HepG2 (cell line): ENCODE data around the gene RRP8. TPM values are rescaled to one million over a fixed set of nuclear protein-coding genes. Genes with fewer than 3 reads are reported as not detected.

Experiments
- GTF3A ChIP-seq: sonication (generic); formaldehyde crosslinking; conservative IDR thresholded peaks from 2 replicates; pipeline ENCODE4 v1.4.0; 2020; ENCODE audit warnings: mild to moderate bottlenecking, missing genetic modification reagents
- HCFC1 ChIP-seq: fragments of 150-350 bp; IDR thresholded peaks from 2 replicates; pipeline ENCODE4 v1.6.1; 2014; ENCODE audit warnings: low read depth, low read length
- IRF2 ChIP-seq: IDR thresholded peaks from 2 replicates; pipeline ENCODE4 v1.6.1; 2018; ENCODE audit warnings: missing genetic modification reagents, missing compliant biosample characterization
- JUN ChIP-seq: sonication (generic); formaldehyde crosslinking; IDR thresholded peaks from 2 replicates; pipeline ENCODE4 v1.4.0; 2020; ENCODE audit warnings: mild to moderate bottlenecking, missing genetic modification reagents
- KLF11 ChIP-seq: IDR thresholded peaks from 2 replicates; pipeline ENCODE4 v1.6.1; 2016; ENCODE audit warnings: missing compliant biosample characterization
- NAIF1 ChIP-seq: sonication (generic); formaldehyde crosslinking; IDR thresholded peaks from 2 replicates; pipeline ENCODE4 v1.5.0; 2020; ENCODE audit warnings: mild to moderate bottlenecking, missing genetic modification reagents, borderline replicate concordance
- NCOA2 ChIP-seq: sonication (generic); formaldehyde crosslinking; IDR thresholded peaks from 2 replicates; pipeline ENCODE4 v1.8.0; 2022; ENCODE audit warnings: inconsistent platforms
- SKI ChIP-seq: fragments of 450-650 bp; IDR thresholded peaks from one replicate; pipeline ENCODE4 v1.6.1; 2018; ENCODE audit warnings: mild to moderate bottlenecking; ENCODE audit not compliant: partially characterized antibody
- TAF1 ChIP-seq: sonication (generic); formaldehyde crosslinking; IDR thresholded peaks from 2 replicates; pipeline ENCODE4 v1.4.0; 2020; ENCODE audit warnings: missing genetic modification reagents
- THYN1 ChIP-seq: sonication (generic); formaldehyde crosslinking; IDR thresholded peaks from 2 replicates; pipeline ENCODE4 v1.8.1; 2023; ENCODE audit warnings: low read depth, mild to moderate bottlenecking, moderate library complexity, missing genetic modification reagents, borderline replicate concordance
- ZBTB49 ChIP-seq: sonication (generic); formaldehyde crosslinking; IDR thresholded peaks from 2 replicates; pipeline ENCODE4 v1.4.0; 2020; ENCODE audit warnings: missing genetic modification reagents, borderline replicate concordance
- ZNF234 ChIP-seq: sonication (generic); formaldehyde crosslinking; conservative IDR thresholded peaks from 2 replicates; pipeline ENCODE4 v1.5.1; 2020; ENCODE audit warnings: mild to moderate bottlenecking, missing genetic modification reagents
- ZNF30 ChIP-seq: sonication (generic); formaldehyde crosslinking; IDR thresholded peaks from 2 replicates; pipeline ENCODE4 v1.5.0; 2020; ENCODE audit warnings: mild to moderate bottlenecking, missing genetic modification reagents
- polyA plus RNA-seq, 8 experiments: library from polyadenylated mRNA; depleted of rRNA in 3 of 8; stranded (reverse) in 7 of 8; unstranded in 1 of 8; fragments of >200 nt; fragmentation: Illumina TruSeq in 4 of 8; extraction: Trizol in 4 of 8; gene quantifications; 2 replicates each; pipeline versions ENCODE4 v1.2.1 to v1.2.3, GENCODE V29; 2011 to 2016; ENCODE audit warnings: low read depth in 4 of 8, missing spikeins in 1 of 8, mixed read lengths in 1 of 8; ENCODE audit not compliant: insufficient read depth in 1 of 8
- total RNA-seq, 5 experiments: library from RNA; depleted of rRNA; stranded (reverse); fragments of >200 nt; fragmentation: Illumina TruSeq; extraction: Trizol; gene quantifications; 2 replicates each; pipeline ENCODE4 v1.2.3, GENCODE V29; 2016; ENCODE audit warnings: low read depth in 1 of 5
- TF ChIP-seq, protein P1 (sequence below): sonication (generic); formaldehyde crosslinking; IDR thresholded peaks from 2 replicates; pipeline ENCODE4 v1.4.0; 2020; ENCODE audit warnings: low read depth, mild to moderate bottlenecking, missing genetic modification reagents
- TF ChIP-seq, protein P2 (sequence below): conservative IDR thresholded peaks from 2 replicates; pipeline ENCODE4 v1.6.1; 2018; ENCODE audit warnings: missing genetic modification reagents
- TF ChIP-seq, protein P3 (sequence below): sonication (generic); formaldehyde crosslinking; IDR thresholded peaks from 2 replicates; pipeline ENCODE4 v1.4.0; 2020; ENCODE audit warnings: mild to moderate bottlenecking, missing genetic modification reagents
- TF ChIP-seq, protein P4 (sequence below): IDR thresholded peaks from 2 replicates; pipeline ENCODE4 v1.6.1; 2016; ENCODE audit warnings: missing compliant biosample characterization, missing genetic modification reagents, borderline replicate concordance

Gene RRP8
- total and polyA plus RNA-seq, 2 of the 13 experiments (the other 11 are each of a cell fraction or from before 2014, with no cell fraction given): 7.2 to 21.6 TPM

DNA sequence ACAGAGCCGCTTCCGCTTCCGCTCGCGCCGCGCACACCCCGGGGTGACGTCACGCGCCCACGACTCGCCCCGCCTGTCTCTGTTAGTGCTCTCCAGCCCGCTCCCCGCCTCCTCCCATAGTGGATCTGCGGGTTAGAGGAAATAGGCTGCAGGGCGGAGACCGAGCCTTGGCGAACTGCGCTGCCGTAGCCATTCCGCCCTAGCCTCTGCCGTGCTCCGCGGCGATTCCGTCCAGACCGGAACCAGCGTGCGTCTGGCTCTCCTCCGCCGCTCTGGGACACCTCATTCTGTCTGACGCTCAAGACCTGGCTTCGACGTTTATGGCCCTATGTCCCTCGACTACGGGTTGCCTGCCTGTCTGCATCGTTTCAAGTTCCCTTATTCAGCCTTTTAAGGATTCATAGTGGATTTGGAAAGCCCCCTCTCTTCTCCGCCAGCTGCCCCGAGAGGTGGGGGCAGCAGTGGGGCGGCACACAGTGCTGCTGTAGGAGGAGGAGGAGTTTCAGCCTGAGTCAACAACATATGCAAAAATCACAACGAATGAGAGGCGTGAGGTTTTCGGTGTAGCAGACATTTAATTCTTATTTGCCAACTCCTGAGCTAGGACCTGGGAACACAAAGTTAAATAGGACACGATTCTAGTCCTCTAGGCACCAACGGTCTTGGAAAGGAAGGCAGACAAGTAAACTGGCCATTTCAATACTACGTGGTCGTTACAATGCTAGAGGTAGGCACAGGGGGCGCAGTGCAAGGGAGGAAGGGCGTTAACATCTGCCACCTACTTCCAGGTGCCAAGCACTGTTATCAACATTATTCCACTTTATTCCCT lies 9.0 kb upstream of the RRP8 start, which contains the start of gene TAF10 (continued):
- TF ChIP-seq, protein P1, sequence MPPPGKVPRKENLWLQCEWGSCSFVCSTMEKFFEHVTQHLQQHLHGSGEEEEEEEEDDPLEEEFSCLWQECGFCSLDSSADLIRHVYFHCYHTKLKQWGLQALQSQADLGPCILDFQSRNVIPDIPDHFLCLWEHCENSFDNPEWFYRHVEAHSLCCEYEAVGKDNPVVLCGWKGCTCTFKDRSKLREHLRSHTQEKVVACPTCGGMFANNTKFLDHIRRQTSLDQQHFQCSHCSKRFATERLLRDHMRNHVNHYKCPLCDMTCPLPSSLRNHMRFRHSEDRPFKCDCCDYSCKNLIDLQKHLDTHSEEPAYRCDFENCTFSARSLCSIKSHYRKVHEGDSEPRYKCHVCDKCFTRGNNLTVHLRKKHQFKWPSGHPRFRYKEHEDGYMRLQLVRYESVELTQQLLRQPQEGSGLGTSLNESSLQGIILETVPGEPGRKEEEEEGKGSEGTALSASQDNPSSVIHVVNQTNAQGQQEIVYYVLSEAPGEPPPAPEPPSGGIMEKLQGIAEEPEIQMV (CRISPR knock-in tag): peak; percentile 85
- TF ChIP-seq TAF1 (CRISPR knock-in tag): peak; percentile 93
- no peak for TF ChIP-seq KLF11
- no peak for TF ChIP-seq THYN1
- TF ChIP-seq GTF3A: peak; percentile 86; the same call in 1 of the 2 replicates
- no peak; the same call in 1 of the 2 replicates for TF ChIP-seq NCOA2 (CRISPR knock-in tag)
- TF ChIP-seq, protein P2, sequence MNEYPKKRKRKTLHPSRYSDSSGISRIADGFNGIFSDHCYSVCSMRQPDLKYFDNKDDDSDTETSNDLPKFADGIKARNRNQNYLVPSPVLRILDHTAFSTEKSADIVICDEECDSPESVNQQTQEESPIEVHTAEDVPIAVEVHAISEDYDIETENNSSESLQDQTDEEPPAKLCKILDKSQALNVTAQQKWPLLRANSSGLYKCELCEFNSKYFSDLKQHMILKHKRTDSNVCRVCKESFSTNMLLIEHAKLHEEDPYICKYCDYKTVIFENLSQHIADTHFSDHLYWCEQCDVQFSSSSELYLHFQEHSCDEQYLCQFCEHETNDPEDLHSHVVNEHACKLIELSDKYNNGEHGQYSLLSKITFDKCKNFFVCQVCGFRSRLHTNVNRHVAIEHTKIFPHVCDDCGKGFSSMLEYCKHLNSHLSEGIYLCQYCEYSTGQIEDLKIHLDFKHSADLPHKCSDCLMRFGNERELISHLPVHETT (CRISPR knock-in tag): peak; percentile 80
- no peak for TF ChIP-seq ZNF234 (CRISPR knock-in tag)
- TF ChIP-seq, protein P3, sequence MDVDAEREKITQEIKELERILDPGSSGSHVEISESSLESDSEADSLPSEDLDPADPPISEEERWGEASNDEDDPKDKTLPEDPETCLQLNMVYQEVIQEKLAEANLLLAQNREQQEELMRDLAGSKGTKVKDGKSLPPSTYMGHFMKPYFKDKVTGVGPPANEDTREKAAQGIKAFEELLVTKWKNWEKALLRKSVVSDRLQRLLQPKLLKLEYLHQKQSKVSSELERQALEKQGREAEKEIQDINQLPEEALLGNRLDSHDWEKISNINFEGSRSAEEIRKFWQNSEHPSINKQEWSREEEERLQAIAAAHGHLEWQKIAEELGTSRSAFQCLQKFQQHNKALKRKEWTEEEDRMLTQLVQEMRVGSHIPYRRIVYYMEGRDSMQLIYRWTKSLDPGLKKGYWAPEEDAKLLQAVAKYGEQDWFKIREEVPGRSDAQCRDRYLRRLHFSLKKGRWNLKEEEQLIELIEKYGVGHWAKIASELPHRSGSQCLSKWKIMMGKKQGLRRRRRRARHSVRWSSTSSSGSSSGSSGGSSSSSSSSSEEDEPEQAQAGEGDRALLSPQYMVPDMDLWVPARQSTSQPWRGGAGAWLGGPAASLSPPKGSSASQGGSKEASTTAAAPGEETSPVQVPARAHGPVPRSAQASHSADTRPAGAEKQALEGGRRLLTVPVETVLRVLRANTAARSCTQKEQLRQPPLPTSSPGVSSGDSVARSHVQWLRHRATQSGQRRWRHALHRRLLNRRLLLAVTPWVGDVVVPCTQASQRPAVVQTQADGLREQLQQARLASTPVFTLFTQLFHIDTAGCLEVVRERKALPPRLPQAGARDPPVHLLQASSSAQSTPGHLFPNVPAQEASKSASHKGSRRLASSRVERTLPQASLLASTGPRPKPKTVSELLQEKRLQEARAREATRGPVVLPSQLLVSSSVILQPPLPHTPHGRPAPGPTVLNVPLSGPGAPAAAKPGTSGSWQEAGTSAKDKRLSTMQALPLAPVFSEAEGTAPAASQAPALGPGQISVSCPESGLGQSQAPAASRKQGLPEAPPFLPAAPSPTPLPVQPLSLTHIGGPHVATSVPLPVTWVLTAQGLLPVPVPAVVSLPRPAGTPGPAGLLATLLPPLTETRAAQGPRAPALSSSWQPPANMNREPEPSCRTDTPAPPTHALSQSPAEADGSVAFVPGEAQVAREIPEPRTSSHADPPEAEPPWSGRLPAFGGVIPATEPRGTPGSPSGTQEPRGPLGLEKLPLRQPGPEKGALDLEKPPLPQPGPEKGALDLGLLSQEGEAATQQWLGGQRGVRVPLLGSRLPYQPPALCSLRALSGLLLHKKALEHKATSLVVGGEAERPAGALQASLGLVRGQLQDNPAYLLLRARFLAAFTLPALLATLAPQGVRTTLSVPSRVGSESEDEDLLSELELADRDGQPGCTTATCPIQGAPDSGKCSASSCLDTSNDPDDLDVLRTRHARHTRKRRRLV: peak; percentile 94
- TF ChIP-seq SKI: peak; percentile 39
- no peak for TF ChIP-seq HCFC1
- TF ChIP-seq JUN (CRISPR knock-in tag): peak; percentile 31
- TF ChIP-seq, protein P4, sequence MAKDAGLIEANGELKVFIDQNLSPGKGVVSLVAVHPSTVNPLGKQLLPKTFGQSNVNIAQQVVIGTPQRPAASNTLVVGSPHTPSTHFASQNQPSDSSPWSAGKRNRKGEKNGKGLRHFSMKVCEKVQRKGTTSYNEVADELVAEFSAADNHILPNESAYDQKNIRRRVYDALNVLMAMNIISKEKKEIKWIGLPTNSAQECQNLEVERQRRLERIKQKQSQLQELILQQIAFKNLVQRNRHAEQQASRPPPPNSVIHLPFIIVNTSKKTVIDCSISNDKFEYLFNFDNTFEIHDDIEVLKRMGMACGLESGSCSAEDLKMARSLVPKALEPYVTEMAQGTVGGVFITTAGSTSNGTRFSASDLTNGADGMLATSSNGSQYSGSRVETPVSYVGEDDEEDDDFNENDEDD (CRISPR knock-in tag): peak; percentile 54; the same call in 1 of the 2 replicates
- TF ChIP-seq NAIF1 (CRISPR knock-in tag): peak; percentile 98
- TF ChIP-seq ZNF30 (CRISPR knock-in tag): no peak
- TF ChIP-seq ZBTB49: no peak
- TF ChIP-seq IRF2 (CRISPR knock-in tag): peak; percentile 56; the same call in 1 of the 2 replicates
